ENCODE results near the gene AHSA1. TPM values are rescaled to one million over a fixed set of nuclear protein-coding genes. Genes with fewer than 3 reads are reported as not detected.

Gene AHSA1
- total RNA-seq, 2 donors from 2014 or later = 112 to 316 TPM

DNA sequence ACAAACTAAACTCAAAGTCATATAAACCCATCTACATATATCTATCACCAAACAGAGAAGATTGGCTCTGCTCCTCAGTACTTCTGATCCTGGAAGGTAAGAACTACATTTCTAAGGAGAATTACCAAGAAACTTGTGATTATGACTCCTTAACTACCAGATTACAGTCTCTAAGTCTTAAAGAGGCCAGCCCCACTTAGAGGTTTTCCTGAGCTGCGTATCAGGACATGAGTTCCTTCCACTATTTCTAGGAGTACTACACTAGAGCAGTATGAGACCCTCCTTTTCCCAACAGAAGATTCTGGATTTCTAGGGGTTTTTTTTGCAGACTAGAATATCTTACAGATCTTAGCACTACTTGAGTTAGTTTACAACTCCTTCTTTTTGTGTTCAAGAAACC, 34.5 kb upstream of the AHSA1 start, which contains the start of gene NOXRED1:
NOXRED1 (minus strand) TSS at position 101 of the 400 bp plus-strand sequence. CDS start 634 bp downstream, outside the sequence.
- DNase-seq = no peak
- intact Hi-C loops (cut with DNase I) = no loop called here
- no peak within 1 kb of the TSS for H3K27ac ChIP-seq
- no peaks in the 10 kb centered on the region for H3K4me1 ChIP-seq
- no peaks in the 10 kb centered on the region for H3K36me3 ChIP-seq
- H3K27me3 ChIP-seq = no peaks in the 10 kb centered on the region
- H3K4me3 ChIP-seq = no peak within 1 kb of the TSS
- TF ChIP-seq, protein P1, sequence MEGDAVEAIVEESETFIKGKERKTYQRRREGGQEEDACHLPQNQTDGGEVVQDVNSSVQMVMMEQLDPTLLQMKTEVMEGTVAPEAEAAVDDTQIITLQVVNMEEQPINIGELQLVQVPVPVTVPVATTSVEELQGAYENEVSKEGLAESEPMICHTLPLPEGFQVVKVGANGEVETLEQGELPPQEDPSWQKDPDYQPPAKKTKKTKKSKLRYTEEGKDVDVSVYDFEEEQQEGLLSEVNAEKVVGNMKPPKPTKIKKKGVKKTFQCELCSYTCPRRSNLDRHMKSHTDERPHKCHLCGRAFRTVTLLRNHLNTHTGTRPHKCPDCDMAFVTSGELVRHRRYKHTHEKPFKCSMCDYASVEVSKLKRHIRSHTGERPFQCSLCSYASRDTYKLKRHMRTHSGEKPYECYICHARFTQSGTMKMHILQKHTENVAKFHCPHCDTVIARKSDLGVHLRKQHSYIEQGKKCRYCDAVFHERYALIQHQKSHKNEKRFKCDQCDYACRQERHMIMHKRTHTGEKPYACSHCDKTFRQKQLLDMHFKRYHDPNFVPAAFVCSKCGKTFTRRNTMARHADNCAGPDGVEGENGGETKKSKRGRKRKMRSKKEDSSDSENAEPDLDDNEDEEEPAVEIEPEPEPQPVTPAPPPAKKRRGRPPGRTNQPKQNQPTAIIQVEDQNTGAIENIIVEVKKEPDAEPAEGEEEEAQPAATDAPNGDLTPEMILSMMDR (IDR thresholded peaks at IDR 0.05) = no peak
- H3K9ac ChIP-seq (ENCODE audit: low read depth in 2 of 2, low read length in 2 of 2) = no peak within 1 kb of the TSS
- H3K9me3 ChIP-seq = no peaks in the 10 kb centered on the region

DNA sequence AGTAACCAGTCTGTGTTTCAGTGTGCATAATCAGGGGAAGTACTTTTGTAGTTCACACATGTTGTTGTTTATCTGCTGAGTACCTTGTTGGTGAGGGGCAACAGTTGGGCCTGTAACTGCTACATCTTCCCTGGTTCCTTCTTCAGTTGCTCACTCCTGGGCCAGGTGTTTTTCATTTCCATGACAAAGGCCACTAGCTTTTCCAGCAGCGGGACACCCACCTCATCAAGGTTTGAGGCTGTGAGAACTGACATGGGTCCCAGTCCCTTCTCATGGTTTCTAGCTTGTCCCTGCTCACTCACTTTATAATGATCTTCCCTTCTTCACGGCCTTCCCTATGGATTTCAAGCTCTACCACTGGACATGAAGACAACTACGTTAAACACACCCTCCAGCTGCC, 33.0 kb upstream of the AHSA1 start:
- Histone ChIP-seq H3K9ac (ENCODE audit: low read depth in 2 of 2, low read length in 2 of 2) (no peak overlapping the region), H3K4me1 (no peaks in the 10 kb centered on the region), H3K36me3 (peaks cover 11% of the 10 kb centered on the region), H3K27ac (no peak overlapping the region), H3K9me3 (no peaks in the 10 kb centered on the region), H3K27me3 (no peaks in the 10 kb centered on the region), H3K4me3 (no peak overlapping the region)
- intact Hi-C loops (cut with DNase I) = no loop called here
- no peak for DNase-seq
- TF ChIP-seq, protein P1 (IDR thresholded peaks at IDR 0.05) = no peak

DNA sequence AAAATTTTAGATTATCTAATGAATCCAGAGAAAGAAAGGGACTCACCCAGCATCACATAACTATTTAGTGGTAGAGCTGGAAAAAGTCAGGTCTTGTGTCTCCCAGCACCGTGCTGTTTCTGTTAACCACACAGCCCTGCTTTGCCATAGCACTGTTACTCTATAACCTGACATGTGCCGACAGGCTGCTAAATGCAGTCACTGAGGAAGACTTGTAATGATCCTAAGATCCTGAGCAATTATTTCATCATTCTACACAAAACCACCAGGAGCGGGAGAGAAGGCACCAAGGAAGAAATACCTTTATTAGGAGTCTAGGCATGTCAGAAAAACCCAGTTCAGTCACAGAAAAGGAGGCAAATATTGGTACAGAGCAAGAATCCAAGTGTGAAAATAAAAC, 31.5 kb upstream of the AHSA1 start:
- Histone ChIP-seq H3K4me1 (no peaks in the 10 kb centered on the region), H3K36me3 (peaks cover 11% of the 10 kb centered on the region), H3K9ac (ENCODE audit: low read depth in 2 of 2, low read length in 2 of 2) (no peak overlapping the region), H3K27me3 (no peaks in the 10 kb centered on the region), H3K4me3 (no peak overlapping the region), H3K9me3 (no peaks in the 10 kb centered on the region), H3K27ac (no peak overlapping the region)
- no peak for DNase-seq
- TF ChIP-seq, protein P1 (IDR thresholded peaks at IDR 0.05) = no peak
- intact Hi-C loops (cut with DNase I) = no loop called here

DNA sequence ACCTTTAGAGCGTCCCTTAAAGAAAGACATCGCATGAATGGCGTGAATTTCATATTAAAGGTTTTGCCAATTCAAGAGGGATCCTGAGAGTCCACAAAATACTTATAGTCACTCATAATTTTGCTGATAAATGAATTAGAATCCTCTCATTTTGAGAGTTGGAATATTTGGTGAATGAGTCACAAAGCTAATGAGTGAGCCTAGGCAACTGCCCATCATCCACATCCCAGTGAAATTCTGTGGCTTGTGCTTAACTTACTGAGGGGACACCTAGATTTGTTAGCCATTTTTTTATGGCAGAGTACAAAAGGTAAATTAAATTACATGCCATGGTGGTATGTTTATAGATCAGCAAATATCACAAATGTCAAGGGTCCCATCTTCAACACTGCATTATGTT, 21.9 kb upstream of the AHSA1 start:
- intact Hi-C loops (cut with DNase I) = no loop called here
- H3K9me3 ChIP-seq = no peaks in the 10 kb centered on the region
- DNase-seq = no peak
- H3K4me3 ChIP-seq = no peak overlapping the region
- no peaks in the 10 kb centered on the region for H3K4me1 ChIP-seq
- peaks cover 6% of the 10 kb centered on the region for H3K36me3 ChIP-seq
- TF ChIP-seq, protein P1 (IDR thresholded peaks at IDR 0.05) = no peak
- H3K9ac ChIP-seq (ENCODE audit: low read depth in 2 of 2, low read length in 2 of 2) = no peak overlapping the region
- H3K27ac ChIP-seq = no peak overlapping the region
- H3K27me3 ChIP-seq = no peaks in the 10 kb centered on the region

DNA sequence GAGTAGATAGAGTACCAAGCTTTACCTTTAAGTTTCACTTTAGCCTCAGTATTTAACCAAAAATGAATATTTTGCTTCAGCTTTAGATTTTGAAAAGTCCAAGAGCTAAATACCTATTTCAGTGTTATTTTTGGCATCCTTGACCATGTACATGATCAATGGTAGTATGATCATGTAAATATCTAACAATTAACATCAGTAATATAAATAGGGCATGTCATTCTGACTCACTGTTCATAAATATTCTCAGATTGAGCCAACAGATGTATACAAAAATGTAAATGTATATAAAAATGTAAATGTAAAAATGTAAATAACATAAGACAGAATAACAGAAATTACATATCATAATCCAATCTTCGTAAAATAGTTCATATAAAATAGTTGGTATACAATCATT, 19.3 kb upstream of the AHSA1 start:
- TF ChIP-seq, protein P1 (IDR thresholded peaks at IDR 0.05) = no peak
- no peaks in the 10 kb centered on the region for H3K4me1 ChIP-seq
- H3K27ac ChIP-seq = no peak overlapping the region
- no peaks in the 10 kb centered on the region for H3K27me3 ChIP-seq
- no peak overlapping the region for H3K9ac ChIP-seq (ENCODE audit: low read depth in 2 of 2, low read length in 2 of 2)
- no peaks in the 10 kb centered on the region for H3K9me3 ChIP-seq
- intact Hi-C loops (cut with DNase I) = no loop called here
- H3K36me3 ChIP-seq = peaks cover 6% of the 10 kb centered on the region
- DNase-seq = no peak
- no peak overlapping the region for H3K4me3 ChIP-seq
